Liver (tissue), 9 donors: ENCODE data around the gene CDC42SE2. TPM values are rescaled to one million over a fixed set of nuclear protein-coding genes. Genes with fewer than 3 reads are reported as not detected.

ENCODE experiments used
- DNase-seq: peaks from one replicate; pipeline ENCODE4 v3.0.0-alpha.2; 2017; ENCODE audit warnings: low spot score
- H3K27ac ChIP-seq, 2 donors: one replicate each; pipeline ENCODE4 v1.7.0; 2013; ENCODE audit warnings: inconsistent platforms in 2 of 2, low read length in 2 of 2, control low read depth in 1 of 2, low read depth in 1 of 2, mild to moderate bottlenecking in 1 of 2
- H3K27me3 ChIP-seq, 4 donors: one replicate each; pipeline versions ENCODE4 v1.6.1 to v1.7.0; 2013; ENCODE audit warnings: low read length in 3 of 4, inconsistent platforms in 1 of 4, mild to moderate bottlenecking in 1 of 4, moderate library complexity in 1 of 4; ENCODE audit not compliant: control insufficient read depth in 4 of 4, insufficient read depth in 4 of 4
- H3K36me3 ChIP-seq, 4 donors: one replicate each; pipeline versions ENCODE4 v1.6.1 to v1.7.0; 2013; ENCODE audit warnings: low read length in 3 of 4, mild to moderate bottlenecking in 3 of 4, low read depth in 1 of 4, moderate library complexity in 1 of 4; ENCODE audit not compliant: control insufficient read depth in 4 of 4, insufficient read depth in 3 of 4
- H3K4me1 ChIP-seq, 4 donors: one replicate each; pipeline versions ENCODE4 v1.6.1 to v1.7.0; 2013; ENCODE audit warnings: low read length in 3 of 4, mild to moderate bottlenecking in 3 of 4, moderate library complexity in 1 of 4; ENCODE audit not compliant: control insufficient read depth in 4 of 4, insufficient read depth in 4 of 4
- H3K4me3 ChIP-seq, 3 donors: one replicate each; pipeline versions ENCODE4 v1.6.1 to v1.7.0; 2013; ENCODE audit warnings: low read length in 3 of 3, control low read depth in 1 of 3, low read depth in 1 of 3, mild to moderate bottlenecking in 1 of 3
- H3K9ac ChIP-seq, 2 donors: one replicate each; pipeline ENCODE4 v1.7.0; 2013; ENCODE audit warnings: low read length in 2 of 2, mild to moderate bottlenecking in 2 of 2, moderate library complexity in 2 of 2, control low read depth in 1 of 2, low read depth in 1 of 2
- H3K9me3 ChIP-seq, 4 donors: one replicate each; pipeline versions ENCODE4 v1.6.1 to v1.7.0; 2013; ENCODE audit warnings: low read length in 3 of 4; ENCODE audit not compliant: control insufficient read depth in 4 of 4
- EGR1 ChIP-seq, 2 donors: IDR thresholded peaks; 2 replicates each; pipeline ENCODE4 v1.6.1; 2016 to 2018; ENCODE audit warnings: antibody characterized with exemption in 2 of 2, low read depth in 2 of 2
- FOXA1 ChIP-seq: IDR thresholded peaks from 2 replicates; pipeline ENCODE4 v1.6.1; 2016; ENCODE audit warnings: antibody characterized with exemption
- FOXA2 ChIP-seq: IDR thresholded peaks from 2 replicates; pipeline ENCODE4 v1.6.1; 2016; ENCODE audit warnings: antibody characterized with exemption
- GABPA ChIP-seq, 2 donors: IDR thresholded peaks in 1 of 2; conservative IDR thresholded peaks in 1 of 2; 2 replicates each; pipeline ENCODE4 v1.6.1; 2016; ENCODE audit warnings: antibody characterized with exemption in 2 of 2, mild to moderate bottlenecking in 1 of 2, moderate library complexity in 1 of 2
- HNF4A ChIP-seq, 2 donors: conservative IDR thresholded peaks; 2 replicates each; pipeline ENCODE4 v1.6.1; 2016; ENCODE audit warnings: antibody characterized with exemption in 2 of 2, mild to moderate bottlenecking in 2 of 2
- HNF4G ChIP-seq: IDR thresholded peaks from 2 replicates; pipeline ENCODE4 v1.6.1; 2016; ENCODE audit warnings: antibody characterized with exemption
- JUND ChIP-seq, 2 donors: IDR thresholded peaks; 2 replicates each; pipeline ENCODE4 v1.6.1; 2016; ENCODE audit warnings: antibody characterized with exemption in 2 of 2
- RAD21 ChIP-seq, 2 donors: IDR thresholded peaks; 2 replicates each; pipeline ENCODE4 v1.6.1; 2016; ENCODE audit warnings: antibody characterized with exemption in 2 of 2, mild to moderate bottlenecking in 2 of 2
- RXRA ChIP-seq, 2 donors: IDR thresholded peaks; 2 replicates each; pipeline ENCODE4 v1.6.1; 2017 to 2018; ENCODE audit warnings: antibody characterized with exemption in 2 of 2, mild to moderate bottlenecking in 1 of 2
- SP1 ChIP-seq: IDR thresholded peaks from 2 replicates; pipeline ENCODE4 v1.6.1; 2018; ENCODE audit warnings: antibody characterized with exemption, mild to moderate bottlenecking
- TAF1 ChIP-seq: conservative IDR thresholded peaks from 2 replicates; pipeline ENCODE4 v1.6.1; 2016; ENCODE audit warnings: antibody characterized with exemption, mild to moderate bottlenecking
- WGBS: extraction: QIAGEN DNeasy Blood & Tissue Kit; methylation state at CpG from one replicate; pipeline ENCODE4 v1.1.7; 2013; 5-methylcytosine and 5-hydroxymethylcytosine counted together
- polyA plus RNA-seq, 2 donors: library from polyadenylated mRNA; stranded (reverse) in 1 of 2; unstranded in 1 of 2; fragments of 200-250 nt in 1 of 2; fragments of >200 nt in 1 of 2; fragmentation: Nextera tagmentation in 1 of 2; extraction: Ambion mirVana in 1 of 2; gene quantifications; one replicate each; pipeline versions ENCODE4 v1.2.1 to v1.2.3, GENCODE V29; 2013 to 2015
- total RNA-seq, 2 donors: library from RNA; depleted of rRNA; stranded (reverse); fragments of >200 nt; gene quantifications; one replicate each; pipeline ENCODE4 v1.2.3, GENCODE V29; 2014
- TF ChIP-seq, protein P1 (sequence below): IDR thresholded peaks from 2 replicates; pipeline ENCODE4 v1.6.1; 2016; ENCODE audit warnings: antibody characterized with exemption, mild to moderate bottlenecking
- TF ChIP-seq, protein P2 (sequence below): IDR thresholded peaks from 2 replicates; pipeline ENCODE4 v1.6.1; 2016; ENCODE audit warnings: antibody characterized with exemption
- TF ChIP-seq, protein P3 (sequence below): IDR thresholded peaks from 2 replicates; pipeline ENCODE4 v1.6.1; 2016; ENCODE audit warnings: antibody characterized with exemption
- TF ChIP-seq, protein P4 (sequence below): fragments of 150-350 bp; IDR thresholded peaks from 2 replicates; pipeline ENCODE4 v1.5.1; 2017; ENCODE audit warnings: improper control_type of control experiment, low read depth, low read length; ENCODE audit not compliant: missing input control
- donor health status: healthy.
- donor health status: healthy.
- donor health status: healthy.
- donor health status: healthy.
- donor health status: healthy.

Gene CDC42SE2
- total and polyA plus RNA-seq, 4 donors = 7.8 to 31.7 (median 17.0) TPM

DNA sequence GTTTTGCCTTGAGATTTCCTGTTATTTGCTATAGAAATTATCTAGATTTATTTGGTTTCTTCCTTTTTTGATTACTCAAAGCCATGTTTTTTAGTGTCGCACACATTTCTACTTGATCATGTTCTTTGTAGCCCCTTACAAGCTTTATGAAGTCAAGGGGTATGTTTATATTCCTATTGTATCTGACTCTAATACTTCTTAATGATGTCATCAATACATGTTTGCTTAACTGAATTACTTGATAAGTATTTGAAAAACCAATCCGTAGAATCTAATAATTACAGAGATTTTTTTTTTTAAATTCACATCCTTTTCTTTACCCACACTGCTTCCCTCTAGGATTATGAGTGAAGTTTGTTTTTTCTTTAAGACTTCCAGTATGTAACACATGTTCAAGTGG lies 53.0 kb downstream of the CDC42SE2 start:
- DNase-seq = no peak
- 89% methylated on average over 2 of the region's 2 CpGs for WGBS
- TF ChIP-seq HNF4G (no peak), RAD21 (IDR thresholded peaks at IDR 0.05) (no peak), HNF4A (conservative IDR thresholded peaks at IDR 0.05) (no peak), EGR1 (IDR thresholded peaks at IDR 0.05; ENCODE audit: low read depth in 2 of 2) (no peak), JUND (IDR thresholded peaks at IDR 0.05) (no peak), SP1 (no peak)
- TF ChIP-seq, protein P1, sequence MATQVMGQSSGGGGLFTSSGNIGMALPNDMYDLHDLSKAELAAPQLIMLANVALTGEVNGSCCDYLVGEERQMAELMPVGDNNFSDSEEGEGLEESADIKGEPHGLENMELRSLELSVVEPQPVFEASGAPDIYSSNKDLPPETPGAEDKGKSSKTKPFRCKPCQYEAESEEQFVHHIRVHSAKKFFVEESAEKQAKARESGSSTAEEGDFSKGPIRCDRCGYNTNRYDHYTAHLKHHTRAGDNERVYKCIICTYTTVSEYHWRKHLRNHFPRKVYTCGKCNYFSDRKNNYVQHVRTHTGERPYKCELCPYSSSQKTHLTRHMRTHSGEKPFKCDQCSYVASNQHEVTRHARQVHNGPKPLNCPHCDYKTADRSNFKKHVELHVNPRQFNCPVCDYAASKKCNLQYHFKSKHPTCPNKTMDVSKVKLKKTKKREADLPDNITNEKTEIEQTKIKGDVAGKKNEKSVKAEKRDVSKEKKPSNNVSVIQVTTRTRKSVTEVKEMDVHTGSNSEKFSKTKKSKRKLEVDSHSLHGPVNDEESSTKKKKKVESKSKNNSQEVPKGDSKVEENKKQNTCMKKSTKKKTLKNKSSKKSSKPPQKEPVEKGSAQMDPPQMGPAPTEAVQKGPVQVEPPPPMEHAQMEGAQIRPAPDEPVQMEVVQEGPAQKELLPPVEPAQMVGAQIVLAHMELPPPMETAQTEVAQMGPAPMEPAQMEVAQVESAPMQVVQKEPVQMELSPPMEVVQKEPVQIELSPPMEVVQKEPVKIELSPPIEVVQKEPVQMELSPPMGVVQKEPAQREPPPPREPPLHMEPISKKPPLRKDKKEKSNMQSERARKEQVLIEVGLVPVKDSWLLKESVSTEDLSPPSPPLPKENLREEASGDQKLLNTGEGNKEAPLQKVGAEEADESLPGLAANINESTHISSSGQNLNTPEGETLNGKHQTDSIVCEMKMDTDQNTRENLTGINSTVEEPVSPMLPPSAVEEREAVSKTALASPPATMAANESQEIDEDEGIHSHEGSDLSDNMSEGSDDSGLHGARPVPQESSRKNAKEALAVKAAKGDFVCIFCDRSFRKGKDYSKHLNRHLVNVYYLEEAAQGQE = no peak
- TF ChIP-seq, protein P2, sequence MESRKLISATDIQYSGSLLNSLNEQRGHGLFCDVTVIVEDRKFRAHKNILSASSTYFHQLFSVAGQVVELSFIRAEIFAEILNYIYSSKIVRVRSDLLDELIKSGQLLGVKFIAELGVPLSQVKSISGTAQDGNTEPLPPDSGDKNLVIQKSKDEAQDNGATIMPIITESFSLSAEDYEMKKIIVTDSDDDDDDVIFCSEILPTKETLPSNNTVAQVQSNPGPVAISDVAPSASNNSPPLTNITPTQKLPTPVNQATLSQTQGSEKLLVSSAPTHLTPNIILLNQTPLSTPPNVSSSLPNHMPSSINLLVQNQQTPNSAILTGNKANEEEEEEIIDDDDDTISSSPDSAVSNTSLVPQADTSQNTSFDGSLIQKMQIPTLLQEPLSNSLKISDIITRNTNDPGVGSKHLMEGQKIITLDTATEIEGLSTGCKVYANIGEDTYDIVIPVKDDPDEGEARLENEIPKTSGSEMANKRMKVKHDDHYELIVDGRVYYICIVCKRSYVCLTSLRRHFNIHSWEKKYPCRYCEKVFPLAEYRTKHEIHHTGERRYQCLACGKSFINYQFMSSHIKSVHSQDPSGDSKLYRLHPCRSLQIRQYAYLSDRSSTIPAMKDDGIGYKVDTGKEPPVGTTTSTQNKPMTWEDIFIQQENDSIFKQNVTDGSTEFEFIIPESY = no peak
- TF ChIP-seq, protein P3, sequence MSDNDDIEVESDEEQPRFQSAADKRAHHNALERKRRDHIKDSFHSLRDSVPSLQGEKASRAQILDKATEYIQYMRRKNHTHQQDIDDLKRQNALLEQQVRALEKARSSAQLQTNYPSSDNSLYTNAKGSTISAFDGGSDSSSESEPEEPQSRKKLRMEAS = no peak
- Histone ChIP-seq H3K4me1 (peaks cover 0 to 2% (median 0%) of the 10 kb centered on the region in 4 donors), H3K9ac (no peak overlapping the region), H3K36me3 (peaks cover 0 to 5% (median 1%) of the 10 kb centered on the region in 4 donors), H3K27me3 (no peaks in the 10 kb centered on the region), H3K27ac (no peak overlapping the region), H3K9me3 (no peaks in the 10 kb centered on the region), H3K4me3 (no peak overlapping the region)

DNA sequence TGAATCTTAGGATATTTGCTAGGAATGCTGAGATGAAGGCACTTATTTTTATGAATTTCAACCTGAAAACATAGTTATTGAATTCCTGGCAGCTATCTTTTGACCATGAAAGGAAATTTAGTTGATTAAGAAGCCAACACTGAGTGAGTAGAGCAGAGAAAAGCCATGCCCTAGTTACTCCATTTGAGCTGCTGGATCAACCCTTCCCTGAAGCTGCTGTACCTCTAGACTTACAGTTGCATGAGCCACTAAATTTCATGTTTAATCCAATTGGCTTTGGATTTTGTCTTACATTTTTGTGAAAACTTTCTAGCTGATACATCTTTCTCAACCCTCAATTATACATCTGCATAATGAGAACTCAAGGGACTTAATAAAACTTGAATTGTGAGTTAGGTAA lies 54.6 kb downstream of the CDC42SE2 start:
- Histone ChIP-seq H3K9ac (no peak overlapping the region), H3K4me3 (no peak overlapping the region), H3K4me1 (peaks cover 0 to 2% (median under 1%) of the 10 kb centered on the region in 4 donors), H3K9me3 (no peaks in the 10 kb centered on the region), H3K27ac (no peak overlapping the region), H3K27me3 (no peaks in the 10 kb centered on the region), H3K36me3 (peaks cover 0 to 5% (median 2%) of the 10 kb centered on the region in 4 donors)
- no peak for DNase-seq
- TF ChIP-seq TAF1 (no peak), FOXA2 (no peak), GABPA (IDR thresholded peaks at IDR 0.05 in 1 of 2, conservative IDR thresholded peaks at IDR 0.05 in 1 of 2) (no peak), HNF4A (conservative IDR thresholded peaks at IDR 0.05) (no peak), RXRA (IDR thresholded peaks at IDR 0.05) (no peak), JUND (IDR thresholded peaks at IDR 0.05) (no peak), FOXA1 (no peak)
- TF ChIP-seq, protein P3 = no peak
- TF ChIP-seq, protein P4, sequence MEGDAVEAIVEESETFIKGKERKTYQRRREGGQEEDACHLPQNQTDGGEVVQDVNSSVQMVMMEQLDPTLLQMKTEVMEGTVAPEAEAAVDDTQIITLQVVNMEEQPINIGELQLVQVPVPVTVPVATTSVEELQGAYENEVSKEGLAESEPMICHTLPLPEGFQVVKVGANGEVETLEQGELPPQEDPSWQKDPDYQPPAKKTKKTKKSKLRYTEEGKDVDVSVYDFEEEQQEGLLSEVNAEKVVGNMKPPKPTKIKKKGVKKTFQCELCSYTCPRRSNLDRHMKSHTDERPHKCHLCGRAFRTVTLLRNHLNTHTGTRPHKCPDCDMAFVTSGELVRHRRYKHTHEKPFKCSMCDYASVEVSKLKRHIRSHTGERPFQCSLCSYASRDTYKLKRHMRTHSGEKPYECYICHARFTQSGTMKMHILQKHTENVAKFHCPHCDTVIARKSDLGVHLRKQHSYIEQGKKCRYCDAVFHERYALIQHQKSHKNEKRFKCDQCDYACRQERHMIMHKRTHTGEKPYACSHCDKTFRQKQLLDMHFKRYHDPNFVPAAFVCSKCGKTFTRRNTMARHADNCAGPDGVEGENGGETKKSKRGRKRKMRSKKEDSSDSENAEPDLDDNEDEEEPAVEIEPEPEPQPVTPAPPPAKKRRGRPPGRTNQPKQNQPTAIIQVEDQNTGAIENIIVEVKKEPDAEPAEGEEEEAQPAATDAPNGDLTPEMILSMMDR = no peak
- TF ChIP-seq, protein P1 = no peak
- TF ChIP-seq, protein P2 = no peak
